Ramos (cell line): ENCODE measurements around the gene METAP1D.
"Not testable (repeated sequence)": the region's sequence is repeated elsewhere in the genome, so short reads cannot be mapped to it uniquely, and the experiment has no call there.

Experiments
- in situ Hi-C: fragments of 300-500 bp; cut with MboI; formaldehyde crosslinking; loops from one replicate; pipeline ENCODE4 v1.14.3; 2022; ENCODE audit warnings: low sequenced_read_pairs; ENCODE audit not compliant: unreplicated experiment

Gene METAP1D

DNA sequence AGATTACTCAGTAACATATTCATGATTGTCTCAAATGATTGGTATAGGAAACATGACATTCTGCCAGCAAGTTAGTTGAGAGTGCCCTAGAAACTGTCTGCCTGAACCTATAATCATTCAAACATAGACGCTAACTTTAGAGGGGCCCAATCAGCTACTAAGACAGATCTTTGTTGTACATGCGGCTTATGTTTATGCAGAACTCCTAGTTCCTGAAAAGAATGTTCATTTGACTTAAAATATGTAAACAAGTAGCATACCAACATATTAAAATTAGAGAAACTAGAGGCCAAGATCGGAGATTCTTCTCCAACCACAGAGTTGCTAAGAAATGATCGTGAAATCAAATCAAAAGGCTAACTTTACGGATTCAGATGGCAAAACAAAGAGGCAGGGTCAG is 4.2 kb upstream of the METAP1D start:
- in situ Hi-C loops: no loop called here

DNA sequence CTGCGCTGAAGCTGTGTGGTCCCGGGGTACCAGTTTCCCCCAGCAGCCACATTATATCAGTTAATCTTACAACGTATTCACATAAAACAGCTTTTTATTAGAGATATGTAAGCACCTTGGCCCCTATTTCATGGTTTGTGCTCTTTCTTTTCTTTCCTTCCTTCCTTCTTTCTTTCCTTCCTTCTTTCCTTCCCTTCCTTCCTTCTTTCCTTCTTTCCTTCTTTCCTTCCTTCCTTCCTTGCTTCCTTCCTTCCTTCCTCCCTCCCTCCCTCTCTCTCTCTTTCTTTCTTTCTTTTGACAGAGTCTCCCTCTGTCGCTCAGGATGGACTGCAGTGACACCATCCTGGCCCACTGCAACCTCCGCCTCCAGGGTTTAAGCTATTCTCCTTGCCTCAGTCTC is 3.7 kb upstream of the METAP1D start:
- in situ Hi-C loops: no loop called here

DNA sequence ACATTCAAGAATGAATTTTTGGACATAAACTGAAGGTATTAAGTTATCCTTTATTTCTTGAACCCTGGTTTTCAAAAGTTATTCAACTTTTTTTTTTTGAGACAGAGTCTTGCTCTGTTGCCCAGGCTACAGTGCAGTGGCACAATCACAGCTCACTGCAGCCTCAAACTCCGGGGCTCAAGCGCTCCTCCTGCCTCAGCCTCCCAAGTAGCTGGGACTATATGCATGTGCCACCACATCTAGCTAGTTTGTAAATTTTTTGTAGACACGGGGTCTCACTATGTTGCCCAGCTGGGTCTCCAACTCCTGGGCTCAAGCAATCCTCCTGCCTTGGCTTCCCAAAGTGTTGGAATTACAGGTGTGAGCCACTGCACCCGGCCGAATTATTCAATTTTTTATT is 2.7 kb upstream of the METAP1D start:
- in situ Hi-C loops: not testable (repeated sequence)

GRCh38 chr2:171999161-171999560 is 592 bp upstream of the METAP1D start:
- in situ Hi-C loops: no loop called here

DNA sequence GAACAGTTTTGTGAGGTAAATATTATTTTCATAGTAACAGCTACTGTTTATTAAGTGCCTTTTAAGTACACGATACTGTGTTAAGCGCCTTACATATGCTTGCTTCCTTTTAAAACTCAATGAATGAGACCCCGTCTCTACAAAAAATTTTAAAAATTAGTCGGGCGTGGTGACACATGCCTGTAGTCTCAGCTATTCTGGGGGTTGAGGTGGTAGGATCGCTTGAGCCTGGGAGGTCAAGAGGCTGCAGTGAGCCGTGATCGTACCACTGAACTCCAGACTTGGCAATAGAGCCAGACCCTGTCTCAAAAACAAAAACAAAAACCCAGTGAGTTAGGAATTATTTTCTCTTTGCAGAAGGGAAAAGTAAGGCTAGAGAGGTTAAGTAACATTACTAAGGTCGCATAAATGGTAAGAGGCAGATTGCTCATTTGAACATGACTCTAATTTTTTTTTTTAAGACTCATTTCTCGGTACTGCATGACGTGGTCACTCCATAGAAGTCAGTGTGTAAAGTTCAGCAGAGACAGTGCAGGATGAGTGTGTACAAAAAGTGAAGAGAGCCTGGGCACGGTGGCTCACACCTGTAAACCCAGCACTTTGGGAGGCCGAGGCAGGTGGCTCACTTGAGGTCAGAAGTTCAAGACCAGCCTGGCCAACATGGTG is 1.1 kb downstream of the METAP1D start:
- in situ Hi-C loops: no loop called here

DNA sequence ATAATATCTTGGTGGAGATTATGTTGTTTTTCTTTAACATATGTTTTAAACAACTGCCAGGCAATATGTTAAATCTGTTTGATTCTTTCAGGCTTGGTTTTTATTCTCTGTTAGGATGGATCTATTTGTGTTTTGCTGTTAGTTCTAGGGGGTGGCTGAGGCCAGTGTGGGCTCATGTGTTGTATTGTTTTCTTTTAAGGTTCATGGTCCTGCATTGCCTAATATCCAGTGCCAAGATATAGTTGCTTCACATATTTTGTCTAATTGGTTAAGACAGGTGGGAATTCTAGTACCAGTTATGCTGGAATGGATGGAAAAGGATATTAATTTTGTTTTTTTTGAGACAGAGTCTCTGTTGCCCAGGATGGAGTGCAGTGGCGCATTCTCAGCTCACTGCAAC is 7.6 kb downstream of the METAP1D start:
- in situ Hi-C loops: no loop called here

- in situ Hi-C loops: no loop called here
Measured at GRCh38 chr2:172009823-172010222, 10.1 kb downstream of the METAP1D start.

DNA sequence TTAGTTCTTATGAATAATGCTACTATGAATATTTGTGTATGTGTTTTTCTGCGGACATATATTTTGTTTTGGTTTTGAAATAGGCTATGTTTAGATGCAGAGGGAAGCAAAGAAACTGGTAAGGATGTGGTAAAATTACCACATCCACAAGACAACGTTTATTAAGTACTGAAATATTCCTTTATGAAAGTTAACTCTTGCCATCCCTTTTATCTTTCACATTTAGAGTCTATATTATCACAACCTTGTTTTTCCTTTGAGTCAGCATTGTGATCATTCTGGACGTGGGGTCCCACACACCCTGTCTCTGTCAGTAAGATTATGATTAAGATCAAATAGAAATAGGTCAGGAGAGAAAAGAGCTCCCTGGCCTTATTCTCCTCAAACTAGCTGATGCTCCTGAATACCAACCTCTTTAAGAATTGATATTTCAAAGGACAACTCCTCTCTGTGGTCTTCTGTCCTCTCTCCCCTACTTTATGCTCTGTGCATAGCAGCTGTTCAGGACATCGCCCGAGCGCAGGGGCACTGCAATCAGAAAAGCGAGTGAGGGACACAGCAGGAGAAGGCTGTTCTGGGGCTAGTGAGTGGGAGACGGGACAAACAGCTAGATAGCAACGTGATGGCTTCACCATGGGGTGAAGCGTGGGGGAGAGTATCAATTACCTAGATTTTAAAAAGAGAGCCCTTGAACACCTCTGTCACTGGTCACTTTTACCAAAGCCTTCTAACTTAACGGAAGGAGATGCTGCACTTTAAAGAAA is 12.2 kb downstream of the METAP1D start:
- in situ Hi-C loops: no loop called here

DNA sequence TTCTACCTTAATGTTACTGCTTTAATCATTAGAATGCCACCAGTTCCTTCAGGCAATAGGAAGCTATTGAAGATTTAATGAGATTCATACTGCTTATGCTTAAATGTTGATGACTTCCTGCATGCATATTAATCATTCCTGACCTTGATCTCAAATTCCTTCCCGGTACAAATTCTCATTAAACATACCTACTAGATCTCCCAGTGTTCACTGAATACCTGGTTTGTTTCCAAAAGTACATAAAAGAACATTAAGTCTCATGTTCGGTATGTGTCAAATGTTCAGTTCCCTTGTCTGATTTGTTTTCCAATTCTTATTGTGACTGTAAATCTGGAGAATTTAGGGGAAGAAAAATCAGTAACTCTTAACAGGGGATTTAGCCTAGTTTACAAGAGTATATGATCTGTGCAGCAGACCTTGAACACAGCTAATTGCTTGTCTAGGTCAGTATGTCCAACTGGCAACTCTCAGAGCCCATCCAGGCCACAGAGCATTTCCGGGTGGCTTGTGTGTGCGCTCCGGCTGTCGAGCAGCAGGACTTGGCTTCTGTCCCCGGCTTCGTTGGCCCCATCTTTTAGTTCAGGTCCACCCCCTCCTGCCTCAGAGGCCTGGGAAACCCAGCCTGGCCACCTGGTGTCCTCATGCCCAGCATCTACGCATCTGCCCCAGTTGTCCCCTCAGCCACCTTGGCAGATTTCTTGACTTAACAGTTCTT is 13.1 kb downstream of the METAP1D start:
- in situ Hi-C loops: no loop called here

- in situ Hi-C loops: no loop called here
Measured at GRCh38 chr2:172013396-172013795, 13.6 kb downstream of the METAP1D start.

DNA sequence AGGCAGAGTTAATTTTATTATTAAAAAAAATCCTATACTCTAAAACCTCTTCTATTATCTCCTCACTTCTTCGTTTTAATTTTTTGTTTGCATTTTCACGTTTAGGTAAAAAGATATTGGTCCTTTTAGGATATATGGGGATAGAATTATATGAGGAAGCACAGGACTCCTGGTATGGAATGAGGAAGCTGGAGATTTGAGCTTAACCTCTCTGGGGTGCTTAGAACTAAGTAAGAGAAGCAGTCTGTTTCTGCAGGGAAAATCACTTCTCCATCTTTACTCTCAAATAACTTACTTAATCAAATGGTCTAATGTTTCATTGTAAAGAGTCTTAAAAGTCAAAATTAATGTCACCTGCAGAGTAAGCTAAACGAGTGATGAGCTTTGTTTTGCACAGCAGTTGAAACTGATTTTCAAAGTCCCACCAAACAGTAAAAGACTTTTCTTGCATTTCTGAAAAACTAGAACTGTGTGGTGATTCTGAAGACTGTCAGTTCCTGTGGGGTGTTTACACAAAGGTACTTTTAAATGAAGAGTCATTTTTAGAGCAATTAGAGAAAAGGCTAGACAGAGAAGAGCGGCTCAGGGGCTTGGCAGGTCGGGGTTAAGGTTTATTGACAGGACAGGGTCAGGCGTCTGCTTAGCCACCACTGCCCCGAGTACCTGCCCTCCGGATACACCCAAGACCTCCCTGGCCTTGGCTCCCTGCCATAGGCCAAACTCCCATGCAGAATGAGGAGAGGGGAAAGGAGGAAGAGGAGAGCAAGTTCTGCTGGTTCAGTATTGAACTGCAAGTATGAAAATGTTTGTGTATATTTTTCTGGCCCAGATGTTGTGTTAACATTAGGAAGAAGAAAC is 21.6 kb downstream of the METAP1D start:
- in situ Hi-C loops: no loop called here

- in situ Hi-C loops: no loop called here
Measured at GRCh38 chr2:172021955-172022354, 22.2 kb downstream of the METAP1D start.

DNA sequence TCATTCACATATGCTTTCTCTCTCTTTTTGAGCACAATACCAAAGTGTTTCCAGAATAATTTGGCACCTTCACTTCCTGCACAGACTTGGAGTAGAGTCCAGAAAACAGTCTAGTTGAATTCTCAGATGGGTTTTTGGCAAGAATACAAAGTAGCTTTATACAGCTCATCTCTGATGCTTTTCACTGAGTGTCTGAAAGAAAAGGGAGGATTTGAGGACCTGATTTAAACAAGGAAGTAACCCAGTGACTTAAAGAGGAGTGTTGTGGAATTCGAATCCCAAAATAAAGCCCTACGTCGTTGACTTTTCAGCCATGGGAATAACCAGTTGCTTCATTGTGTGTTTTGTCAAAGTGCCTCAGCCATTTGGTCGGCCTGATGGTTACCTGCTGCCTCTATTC is 31.8 kb downstream of the METAP1D start:
- in situ Hi-C loops: no loop called here

GRCh38 chr2:172038121-172038520 is 38.4 kb downstream of the METAP1D start:
- in situ Hi-C loops: no loop called here

DNA sequence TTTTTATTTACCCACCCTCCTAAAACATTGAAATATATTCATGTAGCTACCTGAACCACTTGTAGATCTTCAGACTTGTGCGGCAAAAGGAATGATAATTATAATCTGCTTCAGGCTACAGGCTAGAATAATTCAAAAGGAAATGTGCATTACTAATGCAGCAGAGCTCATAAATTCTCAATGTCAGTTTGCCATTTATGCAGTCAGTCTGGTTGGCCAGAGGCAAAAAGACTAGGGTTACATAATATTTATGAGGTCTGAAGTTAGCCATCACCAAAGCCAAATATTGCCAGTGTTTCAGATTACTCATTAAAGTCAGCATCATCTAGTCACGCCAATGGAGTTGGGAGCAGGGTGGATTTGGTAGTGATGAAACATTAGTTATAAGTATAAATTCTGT is 38.9 kb downstream of the METAP1D start:
- in situ Hi-C loops: no loop called here

DNA sequence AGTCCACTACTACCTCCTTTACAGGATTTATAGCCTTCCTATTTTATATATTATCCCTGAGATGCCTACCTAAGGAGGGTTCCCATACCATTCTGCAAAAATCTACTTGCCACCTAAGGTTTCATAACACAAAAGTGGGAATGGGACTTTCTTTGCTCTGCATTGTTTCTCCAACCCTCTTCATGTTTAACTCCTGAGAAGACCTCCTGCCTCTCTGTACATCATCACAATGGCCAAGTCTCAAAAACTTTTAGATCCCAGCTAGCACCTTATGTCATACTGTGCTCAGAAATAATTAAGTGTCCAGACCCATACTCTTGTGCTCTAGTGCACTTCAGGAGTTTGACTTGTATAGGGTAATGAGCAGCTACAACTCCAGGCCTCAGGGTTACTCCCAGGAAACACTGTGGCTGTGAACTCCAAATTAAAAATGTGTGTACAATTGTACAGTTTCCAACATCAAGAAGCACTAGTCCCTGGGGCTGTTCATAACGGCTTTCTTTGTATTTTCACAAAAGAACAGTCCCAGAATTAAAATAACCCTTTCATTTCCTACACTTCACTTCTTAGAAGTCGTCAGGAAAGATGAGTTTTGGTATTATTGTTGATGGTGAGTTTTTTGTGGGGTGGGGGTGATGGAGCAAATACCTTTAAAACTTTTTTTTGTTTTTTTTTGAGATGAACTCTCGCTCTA is 39.4 kb downstream of the METAP1D start:
- in situ Hi-C loops: no loop called here

DNA sequence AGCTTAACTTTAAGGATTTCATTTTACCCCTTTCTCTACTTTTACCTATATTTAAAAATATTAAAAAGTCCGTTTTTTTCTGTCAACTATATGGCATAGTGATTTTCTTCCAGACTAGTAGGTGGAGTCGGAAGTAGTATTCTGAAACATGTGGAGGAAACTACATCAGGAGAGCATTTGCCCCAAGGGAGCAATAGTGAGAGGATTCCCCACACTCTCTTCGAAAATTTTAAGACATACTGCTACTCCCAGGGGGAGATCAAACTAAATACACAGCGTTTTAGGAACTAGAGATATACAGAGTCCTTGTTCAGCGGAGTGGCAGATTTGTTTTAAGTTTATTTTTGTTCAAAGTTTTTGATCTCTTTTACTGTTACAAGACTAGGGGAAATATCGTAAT is 40.6 kb downstream of the METAP1D start:
- in situ Hi-C loops: no loop called here

DNA sequence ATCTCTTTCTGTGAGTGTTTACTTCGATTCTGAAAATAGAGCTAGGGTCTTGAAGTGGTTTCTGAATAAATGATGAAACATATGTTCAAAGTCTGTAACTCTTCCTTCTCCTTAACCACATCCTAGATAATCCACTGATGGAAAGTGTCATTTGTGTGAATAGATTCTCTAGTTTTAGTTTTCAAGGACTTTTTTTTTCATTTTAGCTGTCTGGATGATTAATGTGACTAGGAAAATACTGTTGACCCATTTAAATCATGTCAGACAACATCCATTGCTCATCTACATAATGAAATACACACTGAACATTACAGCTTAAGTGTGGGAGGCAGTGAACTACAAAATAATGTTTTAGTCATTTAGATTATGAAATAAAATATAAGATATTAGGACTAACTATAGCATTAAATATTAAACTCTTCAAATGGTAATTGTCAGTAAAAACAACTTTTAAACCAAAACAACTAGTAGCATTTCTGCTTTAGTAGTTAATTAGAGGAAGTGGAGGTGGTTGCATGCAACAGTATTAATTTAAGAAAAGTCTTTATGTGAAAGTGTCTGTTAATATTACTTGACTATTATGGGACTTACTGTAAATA is 46.4 kb downstream of the METAP1D start:
- in situ Hi-C loops: no loop called here

- in situ Hi-C loops: no loop called here
Measured at GRCh38 chr2:172046866-172047565, 47.3 kb downstream of the METAP1D start.
